Measurements from ENCODE around the gene TBCD.

Gene TBCD

GRCh38 chr17:82832881-82833475 lies 81.1 kb downstream of the TBCD start:
- no peak for DNase-seq (ENCODE audit: low spot score)

DNA sequence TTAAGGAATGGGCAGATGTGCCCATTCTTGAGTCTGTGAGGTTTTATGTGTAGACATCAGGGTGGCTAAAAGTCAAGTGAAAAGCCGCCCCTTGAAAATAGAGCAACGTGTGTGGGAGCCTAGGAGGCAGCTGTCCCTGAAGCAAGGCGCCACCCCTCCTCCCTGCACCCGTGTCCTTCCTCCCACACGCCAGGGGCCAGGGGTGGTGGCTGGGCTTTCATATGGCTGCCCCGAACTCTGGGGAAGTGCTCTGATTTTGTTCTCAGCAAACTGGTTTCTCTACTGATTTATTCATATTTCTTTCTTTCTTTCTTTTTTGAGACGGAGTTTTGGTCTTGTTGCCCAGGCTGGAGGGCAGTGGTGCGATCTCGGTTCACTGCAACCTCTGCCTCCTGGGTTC lies 83.3 kb downstream of the TBCD start:
- no peak for DNase-seq (ENCODE audit: low spot score)

GRCh38 chr17:82835766-82836512 lies 84.1 kb downstream of the TBCD start:
- no peak for DNase-seq (ENCODE audit: low spot score)

DNA sequence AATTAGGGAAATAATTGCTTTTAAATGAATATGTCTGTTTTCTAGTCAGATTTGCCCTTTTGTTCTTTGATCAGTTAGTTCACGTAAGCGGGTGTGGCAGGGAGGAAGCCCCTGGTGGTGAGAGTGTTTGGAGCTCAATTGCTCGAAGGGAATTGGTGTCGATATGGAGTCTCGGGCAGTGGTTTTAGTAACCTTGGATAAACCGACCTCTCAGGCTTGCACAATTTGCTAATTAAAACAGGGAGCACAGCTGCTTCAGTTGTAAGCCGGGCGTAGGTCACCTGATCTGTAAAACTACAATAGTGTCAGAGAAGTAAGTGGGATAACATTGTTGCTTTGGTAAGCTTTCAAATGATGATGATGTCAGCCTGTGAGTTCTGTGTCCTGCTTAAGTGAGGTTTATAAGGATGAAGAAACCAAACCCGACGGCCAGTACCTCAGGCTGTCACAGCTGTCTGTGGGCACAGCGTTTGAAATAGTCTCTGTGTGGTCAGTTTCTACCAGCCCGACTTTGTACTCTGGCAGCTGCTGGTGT lies 85.0 kb downstream of the TBCD start:
- DNase-seq (ENCODE audit: low spot score), result no peak

DNA sequence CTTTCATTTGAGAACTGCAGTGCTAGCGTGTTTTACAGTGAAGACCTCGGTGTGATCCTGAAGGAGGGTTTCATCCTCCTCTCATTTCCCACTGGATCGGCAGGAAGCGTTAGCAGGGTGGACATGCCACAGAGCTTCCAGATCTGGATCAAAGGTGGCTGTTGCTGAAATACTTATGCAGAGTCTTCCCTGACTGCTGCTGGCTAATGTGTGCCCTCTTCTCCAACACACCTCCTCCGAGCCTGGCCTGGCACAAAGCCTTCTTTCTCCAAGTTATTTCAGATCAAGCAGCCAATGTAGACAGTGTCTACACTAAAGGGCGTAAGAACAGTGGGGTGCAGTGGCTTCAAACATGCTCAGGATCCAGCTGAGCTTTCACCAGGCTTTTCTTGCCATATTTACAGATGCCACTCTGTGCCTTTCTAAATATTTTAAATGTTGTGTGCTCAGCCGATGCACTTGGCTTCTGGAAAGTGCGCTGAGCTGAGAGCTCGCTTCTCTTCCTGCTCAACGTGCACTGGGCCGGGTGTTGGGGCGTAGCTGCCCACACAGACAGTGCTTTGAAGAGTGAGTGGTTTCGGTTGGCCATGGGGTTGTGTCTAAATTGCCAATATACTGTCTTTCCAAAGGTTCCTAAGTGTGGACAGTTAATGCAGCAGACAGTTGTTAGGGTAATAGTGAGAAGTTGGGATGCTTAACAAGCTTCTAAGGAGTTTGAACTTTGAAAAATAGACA lies 85.9 kb downstream of the TBCD start:
- DNase-seq (ENCODE audit: low spot score), result no peak

- DNase-seq (ENCODE audit: low spot score), result peak; percentile 6
Observed at GRCh38 chr17:82838386-82839063, 86.7 kb downstream of the TBCD start.

DNA sequence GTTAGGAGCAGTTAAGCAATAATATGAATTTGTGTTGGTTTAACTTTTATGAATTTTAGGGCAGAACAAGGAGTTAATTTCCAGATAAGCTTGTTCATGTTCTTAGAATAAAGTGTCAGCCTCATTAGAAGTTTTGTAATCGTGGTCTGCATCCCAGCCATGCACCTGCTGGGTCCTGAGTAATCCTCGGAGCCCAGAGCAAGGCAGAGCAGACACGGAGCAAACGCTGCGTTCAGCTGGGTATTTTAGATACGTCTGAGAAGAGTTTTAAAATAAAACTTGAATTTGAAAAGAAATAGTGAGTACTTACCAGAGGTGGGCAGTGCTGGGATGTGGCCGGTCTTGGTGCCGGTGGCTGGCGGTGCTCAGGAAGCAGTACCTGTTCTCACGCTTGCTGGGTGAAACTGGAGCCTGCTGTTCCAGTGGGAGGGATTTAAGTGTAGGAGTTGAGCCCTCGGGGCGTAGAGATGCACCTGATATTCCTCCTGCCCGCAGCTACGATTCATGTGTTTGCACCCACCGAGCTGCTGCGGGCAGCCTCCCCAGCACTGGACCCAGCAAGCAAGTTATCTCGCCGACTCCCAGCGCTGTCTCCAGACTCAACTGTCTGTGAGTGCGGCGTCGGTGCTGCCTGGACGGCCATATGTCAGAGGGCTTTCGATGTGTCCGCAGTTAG lies 87.9 kb downstream of the TBCD start, which contains the start of gene ZNF750:
Gene ZNF750 (minus strand): TSS at position 406 of the 676 bp plus-strand sequence. CDS start 7,568 bp downstream, outside the sequence.
- no peak for DNase-seq (ENCODE audit: low spot score)

DNA sequence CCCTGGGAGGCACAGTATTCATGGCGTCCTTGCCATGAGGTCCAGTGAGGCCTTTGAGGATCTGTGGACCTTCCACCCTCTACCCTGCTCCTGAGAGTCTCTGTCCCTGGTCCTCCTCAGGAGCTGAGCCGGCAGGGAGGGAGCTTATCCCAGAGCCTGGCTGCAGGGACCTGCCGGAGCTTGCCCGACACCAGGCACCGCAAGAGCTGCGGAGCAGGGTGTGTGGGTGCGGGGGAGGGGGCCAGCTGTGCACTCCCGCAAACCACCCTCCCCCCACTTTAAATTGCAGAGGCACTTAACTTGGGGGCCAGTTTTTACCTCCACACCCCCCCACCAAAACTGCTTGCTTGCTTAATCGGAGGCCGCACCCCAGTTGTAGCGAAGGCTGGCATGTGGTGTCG lies 88.6 kb downstream of the TBCD start:
- no peak for DNase-seq (ENCODE audit: low spot score)

DNA sequence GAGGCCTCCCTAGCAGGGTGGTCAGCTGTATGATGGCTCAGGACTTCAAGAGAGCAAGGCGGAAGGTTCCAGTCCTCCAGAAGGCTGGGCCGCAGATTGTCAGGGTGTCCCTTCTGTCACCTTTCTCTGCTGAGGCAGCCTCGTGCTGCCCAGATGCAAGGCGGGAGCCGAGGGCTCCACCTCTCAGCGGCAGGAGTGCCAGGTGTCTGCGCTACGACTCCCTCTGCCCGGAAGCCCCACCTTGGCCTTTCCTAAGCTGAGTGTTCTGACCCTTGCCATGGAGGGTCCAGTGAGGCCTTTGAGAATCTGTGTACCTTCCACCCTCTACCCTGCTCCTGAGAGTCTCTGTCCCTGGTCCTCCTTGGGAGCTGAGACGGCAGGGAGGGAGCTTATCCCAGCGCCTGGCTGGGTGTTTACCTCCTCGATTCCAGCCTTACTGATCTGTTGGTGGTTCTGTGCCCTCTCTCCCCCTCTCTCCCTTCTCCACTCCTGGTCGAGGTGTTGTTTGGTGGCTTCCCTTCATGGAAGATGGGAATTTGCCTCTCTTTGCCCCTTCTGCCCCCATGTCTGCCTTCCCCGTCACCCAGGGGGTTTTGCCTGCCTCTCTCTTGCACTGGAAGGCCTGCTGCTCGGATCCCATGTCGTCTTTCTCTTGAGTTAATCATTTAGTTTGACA lies 90.2 kb downstream of the TBCD start:
- no peak for DNase-seq (ENCODE audit: low spot score)

- no peak for DNase-seq (ENCODE audit: low spot score)
Observed at GRCh38 chr17:82843904-82844680, 92.2 kb downstream of the TBCD start.

DNA sequence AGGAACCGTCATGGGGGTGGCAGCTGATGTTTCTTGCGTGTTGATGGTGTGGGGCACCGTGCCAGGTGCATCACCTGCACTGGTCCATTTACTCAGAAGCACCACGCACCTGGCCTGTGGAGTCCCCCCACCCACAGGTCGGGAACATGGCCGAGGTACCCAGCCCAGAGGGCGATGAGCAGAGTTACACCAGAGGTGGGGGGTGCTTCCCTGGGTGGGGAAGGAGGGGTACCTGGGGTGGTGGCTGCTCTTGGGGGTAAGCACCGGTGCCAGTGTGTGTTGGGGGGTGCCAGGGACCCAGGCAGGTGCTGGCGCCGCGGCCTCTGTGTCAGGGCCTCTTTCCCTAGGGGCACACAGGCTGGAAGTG lies 92.9 kb downstream of the TBCD start:
- DNase-seq (ENCODE audit: low spot score), result no peak

DNA sequence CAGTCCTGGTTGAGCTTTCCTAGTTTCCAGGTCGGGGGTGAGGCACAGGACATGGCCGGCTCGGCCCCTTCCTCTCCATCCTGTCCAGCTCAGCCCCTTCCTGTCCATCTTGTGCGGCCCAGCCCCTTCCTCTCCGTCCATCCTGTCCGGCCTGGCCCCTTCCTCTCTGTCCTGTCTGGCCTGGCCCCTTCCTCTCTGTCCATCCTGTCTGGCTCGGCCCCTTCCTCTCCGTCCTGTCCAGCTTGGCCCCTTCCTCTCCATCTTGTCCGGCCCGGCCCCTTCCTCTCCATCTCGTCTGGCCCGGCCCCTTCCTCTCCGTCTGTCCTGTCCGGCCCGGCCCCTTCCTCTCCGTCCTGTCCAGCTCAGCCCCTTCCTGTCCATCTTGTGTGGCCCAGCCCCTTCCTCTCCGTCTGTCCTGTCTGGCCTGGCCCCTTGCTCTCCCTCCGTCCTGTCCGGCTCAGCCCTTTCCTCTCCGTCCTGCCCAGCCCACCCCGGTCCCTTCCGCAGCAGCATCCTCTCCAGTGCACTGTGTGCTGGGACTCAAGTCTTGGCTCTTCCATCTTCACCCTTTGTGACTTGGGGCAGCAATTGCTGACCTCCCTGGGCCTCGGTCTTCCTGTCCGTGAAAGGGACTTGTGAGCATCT lies 93.4 kb downstream of the TBCD start:
- DNase-seq (ENCODE audit: low spot score), result no peak

DNA sequence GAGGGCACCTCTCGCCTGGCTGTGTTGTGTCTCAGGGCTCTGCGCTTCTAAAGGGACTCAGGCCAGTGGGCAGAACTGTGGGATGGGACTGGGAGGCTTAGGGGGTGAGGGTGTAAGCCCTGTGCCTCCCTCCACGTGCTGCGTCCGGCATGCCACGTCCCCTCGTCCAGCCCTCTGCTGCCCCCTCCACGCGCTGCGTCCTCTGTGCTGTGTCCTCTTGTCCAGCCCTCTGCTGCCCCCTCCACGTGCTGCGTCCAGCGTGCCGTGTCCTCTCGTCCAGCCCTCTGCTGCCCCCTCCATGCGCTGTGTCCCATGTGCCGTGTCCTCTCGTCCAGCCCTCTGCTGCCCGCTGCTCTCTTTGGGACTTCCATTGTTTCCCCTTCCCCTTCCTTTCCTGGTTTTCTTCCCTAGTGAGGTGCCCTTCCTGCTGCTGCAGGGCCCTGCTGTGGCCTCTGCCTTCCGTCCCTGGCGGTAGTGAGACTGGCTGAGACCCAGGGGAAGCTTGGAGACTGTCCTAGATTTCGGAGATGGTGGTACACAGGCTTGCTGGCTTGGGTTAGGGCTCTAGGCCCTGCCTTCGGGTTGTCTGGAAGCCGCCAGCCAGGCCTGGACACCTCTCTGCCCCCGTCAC lies 94.3 kb downstream of the TBCD start:
- DNase-seq (ENCODE audit: low spot score), result no peak

- DNase-seq (ENCODE audit: low spot score), result peak; percentile 63
Observed at GRCh38 chr17:82848022-82848592, 96.2 kb downstream of the TBCD start.

DNA sequence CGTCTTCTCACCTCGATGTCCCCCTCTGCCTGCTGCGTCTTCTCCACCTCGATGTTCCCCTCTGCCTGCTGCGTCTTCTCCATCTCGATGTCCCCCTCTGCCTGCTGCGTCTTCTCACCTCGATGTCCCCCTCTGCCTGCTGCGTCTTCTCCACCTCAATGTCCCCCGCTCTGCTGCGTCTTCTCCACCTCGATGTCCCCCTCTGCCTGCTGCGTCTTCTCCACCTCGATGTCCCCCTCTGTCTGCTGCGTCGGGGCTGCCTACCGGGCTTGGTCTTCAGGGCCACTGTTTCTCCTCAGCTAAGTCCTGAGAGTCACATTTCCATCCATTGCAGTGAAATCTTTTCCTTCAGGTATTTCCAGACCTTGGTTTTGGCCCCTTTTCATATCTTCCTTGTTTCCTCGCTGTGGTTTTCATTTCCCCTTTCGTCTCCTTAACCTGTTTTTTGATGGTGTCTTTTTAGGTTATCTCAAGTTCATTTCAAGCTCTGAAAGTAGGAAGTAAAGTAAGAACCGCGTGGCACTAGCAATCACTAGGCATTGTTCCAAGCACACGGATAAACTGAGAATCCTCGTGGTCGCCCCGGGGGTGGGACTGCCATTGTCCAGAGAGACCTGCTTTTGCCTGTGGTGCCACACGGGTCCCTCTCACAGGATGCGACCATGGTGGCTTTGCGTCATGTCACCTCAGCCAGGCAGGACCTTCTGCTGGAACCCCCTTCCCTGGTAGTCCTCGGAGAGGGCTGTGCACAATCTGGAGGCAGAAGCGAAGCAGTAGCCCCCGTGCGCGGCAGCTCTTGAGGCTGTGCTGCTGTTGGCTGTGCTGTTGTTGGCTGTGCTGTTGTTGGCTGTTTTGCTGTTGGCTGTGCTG lies 97.4 kb downstream of the TBCD start:
- DNase-seq (ENCODE audit: low spot score), result no peak

DNA sequence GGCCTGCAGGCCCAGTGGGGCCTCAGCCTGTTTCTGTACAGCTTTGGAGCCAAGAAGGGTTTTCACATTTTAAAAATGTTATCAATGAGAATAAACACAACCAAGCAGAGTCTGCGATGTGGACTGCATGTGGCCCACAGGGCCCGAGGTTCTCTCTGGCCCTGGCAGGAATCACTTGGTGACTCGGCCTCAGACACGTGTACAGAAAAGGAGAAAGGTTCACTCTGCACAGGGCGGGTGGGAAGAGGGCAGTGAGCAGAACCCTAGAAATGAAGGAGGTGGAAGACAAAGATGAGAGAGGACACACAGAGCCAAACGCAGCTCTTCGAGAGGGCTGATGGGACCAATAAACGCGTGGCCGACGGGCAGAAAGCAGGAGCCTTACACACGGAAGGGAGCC lies 99.5 kb downstream of the TBCD start:
- no peak for DNase-seq (ENCODE audit: low spot score)

DNA sequence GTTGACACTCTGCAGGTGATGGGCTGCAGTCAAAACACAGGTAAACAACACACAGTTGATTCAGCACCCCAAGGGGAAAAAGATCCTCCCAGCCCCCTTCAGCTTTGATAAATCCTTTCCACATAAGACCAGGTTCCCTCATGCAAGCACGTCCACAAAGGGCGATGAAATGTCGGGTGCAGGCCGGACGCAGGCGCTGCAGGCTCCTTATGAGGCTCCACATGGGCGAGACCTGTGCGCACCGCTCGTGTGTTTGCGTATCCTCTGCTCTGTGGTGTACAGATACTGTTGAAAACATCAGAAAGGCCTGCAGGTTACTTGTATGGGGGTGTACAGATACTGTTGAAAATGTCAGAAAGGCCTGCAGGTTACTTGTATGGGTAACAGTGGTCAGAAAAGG lies 102.4 kb downstream of the TBCD start:
- no peak for DNase-seq (ENCODE audit: low spot score)

DNA sequence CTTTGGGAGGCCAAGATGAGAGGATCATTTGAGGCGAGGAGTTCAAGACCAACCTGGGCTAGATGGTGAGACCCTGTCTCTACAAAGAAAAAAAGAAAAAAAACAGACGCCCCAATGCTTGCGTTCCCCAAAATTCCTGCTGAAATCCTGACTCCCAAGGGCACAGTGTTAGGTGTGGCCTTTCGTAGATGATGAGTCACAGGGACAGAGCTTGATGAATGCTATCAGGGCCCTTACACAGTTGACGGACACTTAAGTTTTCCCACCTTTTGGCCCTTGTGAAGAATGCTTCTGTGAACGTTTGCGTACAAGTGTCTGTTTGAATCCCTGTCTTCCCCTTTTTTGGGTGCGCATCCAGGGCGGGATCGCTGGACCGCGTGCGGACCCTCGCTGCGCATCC lies 104.5 kb downstream of the TBCD start:
- no peak for DNase-seq (ENCODE audit: low spot score)

Data from LoVo (cell line).